ENCODE measurements around the gene EMX2.

EMX2 gene

GRCh38 chr10:117541405-117541908 lies 1.1 kb upstream of the EMX2 start:
- intact Hi-C loops (cut with DNase I), result no loop called here
- DNase-seq, result peak in 37 of 42 donors; percentile 32 to 80 (median 60)

- intact Hi-C loops (cut with DNase I), result no loop called here
- DNase-seq, result peak in 28 of 42 donors; percentile 12 to 77 (median 56)
These were observed 439 bp upstream of the EMX2 start for GRCh38 chr10:117541909-117542705.

DNA sequence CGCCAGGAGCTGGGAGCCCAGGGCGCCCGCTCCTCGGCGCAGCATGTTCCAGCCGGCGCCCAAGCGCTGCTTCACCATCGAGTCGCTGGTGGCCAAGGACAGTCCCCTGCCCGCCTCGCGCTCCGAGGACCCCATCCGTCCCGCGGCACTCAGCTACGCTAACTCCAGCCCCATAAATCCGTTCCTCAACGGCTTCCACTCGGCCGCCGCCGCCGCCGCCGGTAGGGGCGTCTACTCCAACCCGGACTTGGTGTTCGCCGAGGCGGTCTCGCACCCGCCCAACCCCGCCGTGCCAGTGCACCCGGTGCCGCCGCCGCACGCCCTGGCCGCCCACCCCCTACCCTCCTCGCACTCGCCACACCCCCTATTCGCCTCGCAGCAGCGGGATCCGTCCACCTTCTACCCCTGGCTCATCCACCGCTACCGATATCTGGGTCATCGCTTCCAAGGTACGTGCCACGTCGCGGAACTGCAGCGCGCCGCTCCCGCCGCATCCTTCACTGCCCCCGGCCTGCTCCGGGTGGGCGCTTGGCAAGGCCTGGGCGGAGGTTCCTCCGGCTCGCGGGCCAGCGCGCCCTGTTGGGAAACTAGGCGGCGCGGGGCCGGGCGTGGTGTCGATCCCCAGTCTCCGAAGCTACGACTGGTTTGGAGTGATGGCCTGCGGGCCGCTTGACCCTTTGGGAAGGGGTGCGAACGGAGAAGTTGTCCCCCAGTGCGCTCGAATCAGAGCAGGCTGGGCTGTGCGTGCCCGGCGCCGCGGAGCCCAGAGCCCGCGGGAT lies 868 bp downstream of the EMX2 start:
- intact Hi-C loops (cut with DNase I), result no loop called here
- DNase-seq, result peak in 1 of 42 donors; percentile 31

DNA sequence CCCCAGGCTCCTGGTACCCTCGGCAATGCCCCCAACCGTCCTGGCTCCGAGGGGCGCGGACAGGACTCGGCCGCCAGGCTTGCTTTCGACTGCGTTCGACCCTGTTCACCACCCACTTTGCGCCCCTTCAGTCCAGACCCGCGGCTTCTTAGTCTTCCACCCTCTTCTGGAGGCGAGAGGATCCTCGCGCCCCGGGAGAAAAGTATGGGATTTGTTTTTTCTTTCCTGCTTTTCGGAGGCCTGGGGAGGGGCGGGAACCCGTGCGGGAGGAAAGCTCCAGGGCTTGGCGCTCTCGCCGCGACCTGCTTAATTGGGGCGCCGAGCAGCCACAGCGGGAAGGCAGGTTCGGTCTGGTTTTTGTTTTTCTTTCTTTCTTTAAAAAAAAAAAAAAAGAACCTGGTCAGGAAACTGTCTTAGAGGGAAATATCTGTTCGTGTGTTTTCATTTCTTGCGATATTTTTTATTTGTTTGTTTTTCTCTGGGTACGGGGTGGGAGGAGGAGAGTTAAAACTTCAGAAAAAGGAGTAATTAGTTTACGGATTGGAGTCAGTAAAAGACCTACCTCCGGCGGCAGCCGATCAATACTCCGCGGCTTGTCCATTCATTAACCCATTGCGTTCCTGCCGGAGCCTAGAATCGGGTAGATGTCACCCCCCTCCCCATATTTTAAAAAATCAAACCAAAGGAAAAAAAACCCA lies 1.6 kb downstream of the EMX2 start:
- peak in 3 of 42 donors; percentile 3 to 21 (median 7) for DNase-seq
- intact Hi-C loops (cut with DNase I), result no loop called here

DNA sequence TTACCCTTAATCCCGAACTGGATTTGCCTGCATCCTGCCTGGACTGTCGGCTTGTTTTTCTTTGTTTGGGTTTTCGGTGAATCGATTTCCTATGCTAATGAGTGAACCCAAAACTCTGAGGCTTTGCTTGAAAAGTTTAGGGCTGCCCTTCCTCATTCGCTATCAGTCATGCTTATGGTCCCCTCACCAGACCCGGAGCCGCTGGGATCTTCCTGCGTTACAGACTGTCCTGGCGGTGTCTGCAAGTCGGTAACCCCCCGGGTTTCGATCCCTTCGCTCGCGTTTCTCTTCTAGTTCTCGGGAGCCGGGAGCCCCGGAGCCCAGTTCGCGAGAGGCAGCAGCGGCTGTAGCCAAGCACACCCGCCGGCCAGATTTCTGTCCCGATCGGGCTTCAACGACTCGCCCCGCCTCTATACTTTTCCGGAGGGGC lies 2.2 kb downstream of the EMX2 start:
- intact Hi-C loops (cut with DNase I), result no loop called here
- peak in 2 of 42 donors; percentile 8 to 43 for DNase-seq

DNA sequence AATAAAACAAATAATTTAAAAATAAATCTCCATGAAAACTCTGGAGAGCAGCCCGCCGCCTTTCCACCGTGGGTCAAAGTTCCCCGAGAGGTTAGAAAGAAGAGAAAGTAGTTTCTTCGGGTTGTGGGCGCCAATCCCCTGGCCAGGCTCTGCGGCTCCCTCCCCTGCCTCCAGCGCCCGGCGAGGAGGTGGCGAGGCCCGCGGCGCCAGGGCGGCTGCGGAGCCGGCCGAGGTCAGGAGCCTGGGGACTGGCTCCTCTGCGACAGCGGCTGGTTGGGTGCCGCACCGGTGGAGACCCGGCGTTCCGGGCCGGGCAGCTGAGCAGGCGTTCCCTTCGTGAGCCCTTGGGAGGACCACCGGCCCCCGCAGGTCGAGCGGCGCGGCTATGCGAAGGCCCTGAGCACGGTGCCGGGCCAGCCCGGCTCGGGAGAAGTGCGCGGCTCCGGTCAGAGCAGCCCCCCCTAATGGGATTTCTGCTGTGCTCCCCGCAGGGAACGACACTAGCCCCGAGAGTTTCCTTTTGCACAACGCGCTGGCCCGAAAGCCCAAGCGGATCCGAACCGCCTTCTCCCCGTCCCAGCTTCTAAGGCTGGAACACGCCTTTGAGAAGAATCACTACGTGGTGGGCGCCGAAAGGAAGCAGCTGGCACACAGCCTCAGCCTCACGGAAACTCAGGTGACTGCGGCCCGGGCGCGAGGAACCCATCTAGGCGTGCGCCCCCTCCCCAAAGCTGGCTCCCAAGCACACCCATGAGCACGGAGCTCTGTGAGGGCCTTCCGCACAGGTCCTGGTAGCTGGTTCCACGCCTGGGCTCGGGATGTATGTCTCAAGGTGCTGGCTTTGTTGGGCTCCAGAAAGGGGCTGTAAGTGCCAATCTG lies 2.8 kb downstream of the EMX2 start:
- peak in 2 of 42 donors; percentile 7 to 40 for DNase-seq
- intact Hi-C loops (cut with DNase I), result no loop called here

GRCh38 chr10:117546020-117546580 lies 3.6 kb downstream of the EMX2 start:
- intact Hi-C loops (cut with DNase I), result no loop called here
- DNase-seq, result no peak

DNA sequence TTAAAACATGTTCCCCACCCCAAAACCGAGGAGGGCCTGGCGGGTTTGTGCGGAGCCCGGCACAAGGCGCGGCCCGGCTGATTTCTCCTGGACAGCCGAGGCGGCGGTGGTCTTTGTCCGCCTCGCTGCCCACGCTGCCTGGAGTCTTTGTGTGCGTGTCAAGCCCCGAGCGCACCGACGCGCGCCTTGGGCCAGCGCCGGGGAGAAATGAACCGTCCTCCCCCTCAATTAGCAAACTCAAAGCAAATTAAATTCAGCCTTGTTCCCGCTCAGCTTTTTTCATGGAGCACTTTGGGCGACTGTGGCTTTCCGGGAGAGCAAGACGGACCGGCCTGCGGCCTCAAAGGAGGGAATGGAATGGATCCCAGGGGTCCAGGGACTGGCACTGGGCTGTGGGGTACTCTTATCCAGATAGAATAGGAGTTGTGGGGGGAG lies 4.1 kb downstream of the EMX2 start:
- intact Hi-C loops (cut with DNase I), result no loop called here
- peak in 1 of 42 donors; percentile 51 for DNase-seq

GRCh38 chr10:117547016-117547715 lies 4.6 kb downstream of the EMX2 start:
- intact Hi-C loops (cut with DNase I), result no loop called here
- no peak for DNase-seq

DNA sequence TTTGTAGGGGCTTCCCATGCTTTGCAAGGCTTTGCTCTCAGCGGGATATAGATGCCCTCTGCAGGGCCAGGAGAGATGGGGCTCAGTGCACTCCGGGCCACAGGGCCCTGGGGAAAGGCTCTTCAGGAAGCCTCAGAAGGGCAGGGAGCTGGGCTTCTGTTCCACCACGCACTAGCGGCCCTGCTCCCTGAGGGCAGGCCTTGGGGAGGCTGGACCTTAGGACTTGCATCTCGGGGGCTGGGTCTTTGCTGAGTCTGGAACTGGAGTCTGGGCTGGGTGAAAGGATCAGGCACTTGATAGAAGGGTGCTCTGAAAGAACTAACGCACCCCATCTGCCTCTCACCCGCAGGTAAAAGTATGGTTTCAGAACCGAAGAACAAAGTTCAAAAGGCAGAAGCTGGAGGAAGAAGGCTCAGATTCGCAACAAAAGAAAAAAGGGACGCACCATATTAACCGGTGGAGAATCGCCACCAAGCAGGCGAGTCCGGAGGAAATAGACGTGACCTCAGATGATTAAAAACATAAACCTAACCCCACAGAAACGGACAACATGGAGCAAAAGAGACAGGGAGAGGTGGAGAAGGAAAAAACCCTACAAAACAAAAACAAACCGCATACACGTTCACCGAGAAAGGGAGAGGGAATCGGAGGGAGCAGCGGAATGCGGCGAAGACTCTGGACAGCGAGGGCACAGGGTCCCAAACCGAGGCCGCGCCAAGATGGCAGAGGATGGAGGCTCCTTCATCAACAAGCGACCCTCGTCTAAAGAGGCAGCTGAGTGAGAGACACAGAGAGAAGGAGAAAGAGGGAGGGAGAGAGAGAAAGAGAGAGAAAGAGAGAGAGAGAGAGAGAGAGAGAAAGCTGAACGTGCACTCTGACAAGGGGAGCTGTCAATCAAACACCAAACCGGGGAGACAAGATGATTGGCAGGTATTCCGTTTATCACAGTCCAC lies 5.4 kb downstream of the EMX2 start:
- intact Hi-C loops (cut with DNase I), result no loop called here
- no peak for DNase-seq

DNA sequence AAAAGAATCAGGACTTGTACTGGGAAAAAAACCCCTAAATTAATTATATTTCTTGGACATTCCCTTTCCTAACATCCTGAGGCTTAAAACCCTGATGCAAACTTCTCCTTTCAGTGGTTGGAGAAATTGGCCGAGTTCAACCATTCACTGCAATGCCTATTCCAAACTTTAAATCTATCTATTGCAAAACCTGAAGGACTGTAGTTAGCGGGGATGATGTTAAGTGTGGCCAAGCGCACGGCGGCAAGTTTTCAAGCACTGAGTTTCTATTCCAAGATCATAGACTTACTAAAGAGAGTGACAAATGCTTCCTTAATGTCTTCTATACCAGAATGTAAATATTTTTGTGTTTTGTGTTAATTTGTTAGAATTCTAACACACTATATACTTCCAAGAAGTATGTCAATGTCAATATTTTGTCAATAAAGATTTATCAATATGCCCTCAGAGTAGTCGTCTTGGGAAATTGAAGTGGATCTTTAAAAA lies 6.6 kb downstream of the EMX2 start:
- intact Hi-C loops (cut with DNase I), result no loop called here
- no peak for DNase-seq

DNA sequence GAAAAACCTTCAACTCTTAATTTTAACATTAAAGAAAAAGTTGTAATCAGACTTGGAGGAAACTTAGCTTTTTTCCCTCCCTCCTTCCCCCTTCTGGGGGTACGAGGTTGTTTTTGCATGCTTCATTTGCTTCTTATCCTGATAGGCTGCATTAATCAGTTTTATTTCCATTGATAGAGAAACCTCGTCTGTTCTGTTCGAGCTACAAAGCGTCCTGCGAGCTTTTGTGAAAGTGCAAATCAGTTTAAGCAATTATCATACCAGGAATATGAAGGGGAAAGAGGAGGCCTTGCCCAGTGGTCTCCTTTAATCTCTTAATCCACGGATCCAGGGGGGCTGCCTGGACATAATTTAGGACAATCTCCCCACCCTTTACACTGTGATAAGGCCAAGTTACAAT lies 7.5 kb downstream of the EMX2 start:
- DNase-seq, result no peak
- intact Hi-C loops (cut with DNase I), result no loop called here

DNA sequence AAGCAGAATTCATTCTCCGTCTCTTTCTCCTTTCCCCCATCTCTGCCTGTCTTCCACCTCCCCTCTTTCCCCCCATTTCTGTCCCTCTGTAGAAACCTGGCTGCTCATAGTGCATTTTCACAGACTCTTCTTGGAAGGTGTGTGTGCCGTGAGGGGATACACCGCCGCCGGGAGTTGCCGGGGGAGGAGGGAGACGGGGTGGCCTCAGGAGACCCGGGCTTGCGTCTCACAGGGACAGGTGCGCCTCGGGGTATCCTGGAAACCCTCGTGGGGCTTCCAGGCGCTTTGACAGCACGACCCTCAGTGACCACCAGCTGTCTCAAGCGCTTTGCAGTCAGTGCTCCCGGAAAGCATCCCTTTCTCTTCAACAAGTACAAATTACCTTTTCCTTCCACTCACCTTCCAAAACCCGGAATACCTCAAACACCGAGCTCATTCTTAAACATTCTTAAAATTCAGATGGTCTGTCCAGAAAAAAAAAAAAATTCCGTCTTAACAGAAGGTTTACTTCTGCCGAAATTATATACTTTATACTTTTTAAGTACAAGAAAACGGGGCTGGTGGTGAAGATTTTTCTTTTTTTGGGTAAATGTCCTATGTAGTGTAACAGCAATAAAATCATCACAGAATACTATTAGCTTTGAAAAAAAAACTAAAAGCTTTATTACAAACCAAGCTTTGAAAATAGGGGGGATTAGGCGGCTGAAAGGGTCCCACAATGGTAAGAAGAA lies 8.2 kb downstream of the EMX2 start:
- no peak for DNase-seq
- intact Hi-C loops (cut with DNase I), result no loop called here

DNA sequence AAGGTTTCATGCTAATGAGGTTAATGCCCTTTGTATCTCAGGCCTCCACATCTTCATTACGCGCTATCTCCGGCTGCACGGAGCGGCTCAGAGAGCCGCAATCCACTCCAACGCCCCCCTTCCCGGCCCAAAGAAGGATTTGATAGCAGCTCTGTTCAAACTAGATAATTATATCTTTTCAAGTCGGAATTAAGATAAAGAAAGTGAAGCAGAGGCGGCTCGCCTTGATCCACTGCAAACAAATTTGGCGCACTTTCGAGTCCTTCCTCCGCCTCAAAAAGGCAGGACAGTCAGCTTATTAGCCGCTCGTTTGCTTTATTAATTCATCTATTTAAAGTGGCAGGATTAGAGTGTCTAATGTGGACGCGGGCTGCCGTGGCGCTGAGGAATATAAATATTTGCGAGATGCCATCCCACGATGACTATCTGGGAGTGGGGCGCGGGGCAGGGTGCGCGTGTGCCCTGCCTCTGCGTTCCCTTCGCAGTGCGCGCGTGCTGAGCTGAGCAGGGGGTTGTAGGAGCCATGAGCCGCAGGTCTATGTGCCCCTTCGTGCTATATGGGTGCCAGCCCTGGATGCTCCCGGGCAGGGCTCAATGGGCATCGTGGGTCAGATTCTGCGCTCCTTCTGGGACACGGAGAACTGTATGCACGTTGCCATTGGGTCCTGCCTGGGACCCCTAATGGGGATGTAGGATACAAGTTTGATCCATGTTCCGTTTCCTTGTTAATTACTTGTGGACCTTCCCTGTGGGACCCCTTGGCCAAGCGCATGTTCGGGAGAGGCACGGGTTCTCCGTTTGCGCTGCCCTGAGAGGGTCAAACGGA lies 9.0 kb downstream of the EMX2 start:
- no peak for DNase-seq
- intact Hi-C loops (cut with DNase I), result no loop called here

DNA sequence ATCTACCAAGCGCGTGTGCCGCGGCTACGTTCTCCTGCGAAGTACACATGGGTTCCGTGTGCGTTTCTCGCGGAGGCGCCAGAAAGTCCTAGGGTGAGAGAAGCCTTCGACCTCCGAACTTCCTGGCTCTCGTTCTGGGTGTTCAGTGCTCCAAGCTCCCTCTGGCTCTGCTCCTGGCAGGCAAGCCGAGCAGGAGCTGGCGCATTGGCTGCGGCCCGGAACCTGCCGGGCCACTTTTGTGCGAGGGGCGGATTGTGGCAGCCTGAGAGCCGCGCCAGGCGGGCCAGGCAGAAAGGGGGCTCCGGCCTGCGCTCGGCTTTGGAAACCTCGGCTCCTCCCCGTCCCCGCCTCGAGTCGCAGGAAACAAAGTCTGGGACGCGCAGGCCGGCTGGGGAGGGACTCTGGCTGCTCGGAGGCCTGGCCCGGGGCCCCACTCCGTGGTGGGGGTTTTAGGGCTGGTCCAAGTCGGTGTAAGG lies 9.6 kb downstream of the EMX2 start:
- DNase-seq, result peak in 29 of 42 donors; percentile 11 to 77 (median 56)
- intact Hi-C loops (cut with DNase I), result no loop called here

Measured in head of caudate nucleus (tissue), 42 donors.